SU-DHL-6 (cell line): ENCODE data around the gene FAM210A.

Source experiments
- CTCF ChIP-seq: fragments of 200-600 bp; sonication (generic); IDR thresholded peaks from one replicate; pipeline ENCODE4 v1.5.1; 2017; ENCODE audit warnings: antibody characterized with exemption, mild to moderate bottlenecking, low read length, moderate library complexity; ENCODE audit not compliant: insufficient read depth, poor library complexity, severe bottlenecking
- EZH2phosphoT487 ChIP-seq: fragments of 200-600 bp; sonication (generic), shearing (Covaris generic); conservative IDR thresholded peaks from 2 replicates; pipeline ENCODE4 v1.6.1; 2018; ENCODE audit warnings: mild to moderate bottlenecking, antibody characterized with exemption, low read length, moderate library complexity, mixed read lengths

- TF ChIP-seq CTCF (no peak), EZH2phosphoT487 (no peak)
These were observed 26.2 kb downstream of the FAM210A start for GRCh38 chr18:13700153-13700552.
